A204.1 (cell line): Measurements from ENCODE around the gene MYO18A.

Experiments used
- FAIRE-seq: peaks from 2 replicates; lab custom pipeline; 2012; peaks lifted over from hg19 to GRCh38; lab: Jason Lieb, UNC

The MYO18A gene

DNA sequence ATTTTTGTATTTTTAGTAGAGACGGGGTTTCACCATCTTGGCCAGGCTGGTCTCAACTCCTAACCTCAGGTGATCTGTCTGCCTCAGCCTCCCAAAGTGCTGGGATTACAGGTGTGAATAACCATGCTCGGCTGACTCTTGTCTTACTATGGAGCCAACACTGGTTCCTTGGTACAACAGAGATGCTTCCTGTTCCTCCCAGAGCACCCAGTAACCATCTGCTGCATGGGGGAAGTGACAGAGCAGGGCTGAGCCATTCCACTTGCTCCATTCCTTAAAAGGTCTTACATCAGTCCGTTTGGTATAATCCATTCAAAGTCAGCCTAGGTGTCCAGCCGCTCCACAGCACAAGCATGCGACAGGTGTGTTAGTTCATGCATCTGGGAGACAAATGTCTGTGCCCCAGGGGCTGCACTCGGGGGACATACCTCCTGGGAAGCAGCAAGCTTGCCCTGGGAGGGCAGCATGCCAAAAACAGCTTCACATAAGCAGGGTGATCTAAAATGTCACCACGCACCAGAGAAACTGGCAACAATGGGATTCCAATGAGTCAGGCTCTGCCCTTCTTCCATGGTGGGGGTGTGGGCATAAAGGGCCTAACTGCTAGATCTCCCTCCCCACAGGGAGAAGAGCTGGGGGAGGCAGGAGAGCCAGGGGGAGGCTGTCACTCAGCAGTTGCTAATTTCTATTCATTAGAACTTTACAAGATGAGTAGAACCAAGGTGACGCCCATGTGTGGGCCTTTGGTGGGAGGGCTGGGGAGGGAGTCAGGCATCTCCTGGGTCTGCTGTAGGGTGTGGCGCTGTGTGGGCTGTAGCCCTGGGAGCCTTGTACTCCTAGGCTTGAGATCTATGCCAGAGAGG is 101.8 kb downstream of the MYO18A start:
- FAIRE-seq, result no peak

DNA sequence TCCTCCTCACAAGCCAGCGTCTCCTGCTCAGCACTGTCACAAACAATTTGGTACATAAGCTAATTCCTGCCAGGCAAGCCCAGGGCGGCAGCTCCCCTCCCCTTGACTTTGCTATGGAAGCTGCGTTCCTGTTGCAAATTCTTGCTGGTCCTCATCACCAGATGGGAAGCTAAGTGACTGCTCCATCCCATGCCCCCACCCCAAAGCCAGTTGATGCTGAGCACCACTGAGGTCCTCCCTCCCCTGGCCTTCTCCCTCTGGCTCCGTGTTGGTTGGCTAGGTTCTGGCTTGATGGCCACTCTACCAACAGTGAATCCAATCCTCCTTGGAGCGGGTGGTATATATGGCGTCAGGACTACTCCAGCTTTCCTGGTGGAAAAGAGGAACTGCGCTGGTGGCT is 102.9 kb downstream of the MYO18A start:
- no peak for FAIRE-seq

DNA sequence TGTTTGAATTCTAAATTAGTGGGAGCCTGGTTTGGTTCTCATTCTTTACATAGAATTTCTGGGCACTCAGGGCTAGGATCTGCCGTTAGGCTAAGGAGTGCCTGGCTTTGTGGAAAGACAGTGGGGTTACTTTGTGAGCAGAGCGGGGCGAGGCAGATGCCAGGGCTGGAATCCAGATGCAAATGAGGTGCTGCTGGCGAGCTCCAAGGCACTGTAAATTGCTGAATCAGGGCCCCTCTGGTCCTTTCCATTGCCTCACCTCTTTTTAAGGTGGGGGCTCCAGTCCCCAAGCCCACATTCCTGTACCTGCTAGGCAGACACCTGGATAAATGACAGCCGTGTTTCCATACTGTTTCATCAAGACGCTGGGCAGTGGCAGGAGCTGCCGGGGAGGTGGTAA is 103.5 kb downstream of the MYO18A start:
- no peak for FAIRE-seq

DNA sequence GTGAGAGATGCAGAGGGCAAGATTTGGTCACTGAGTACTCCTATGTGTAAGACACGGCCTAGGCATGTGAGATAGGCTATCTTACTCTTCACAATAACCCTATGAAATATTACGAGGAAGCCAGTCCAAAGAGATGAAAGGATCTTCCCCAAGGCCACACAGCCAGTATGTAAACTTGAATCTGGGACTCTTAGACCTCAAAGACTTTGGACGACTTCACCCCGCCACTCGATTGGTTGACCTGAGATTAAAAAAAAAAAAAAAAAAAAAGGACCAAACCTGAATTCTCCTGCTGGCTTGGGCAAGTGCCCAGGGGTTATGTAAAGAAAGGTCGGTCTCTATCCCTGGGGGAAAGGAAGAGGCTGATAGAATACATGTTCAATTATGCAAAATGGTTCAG is 104.1 kb downstream of the MYO18A start:
- FAIRE-seq, result no peak

DNA sequence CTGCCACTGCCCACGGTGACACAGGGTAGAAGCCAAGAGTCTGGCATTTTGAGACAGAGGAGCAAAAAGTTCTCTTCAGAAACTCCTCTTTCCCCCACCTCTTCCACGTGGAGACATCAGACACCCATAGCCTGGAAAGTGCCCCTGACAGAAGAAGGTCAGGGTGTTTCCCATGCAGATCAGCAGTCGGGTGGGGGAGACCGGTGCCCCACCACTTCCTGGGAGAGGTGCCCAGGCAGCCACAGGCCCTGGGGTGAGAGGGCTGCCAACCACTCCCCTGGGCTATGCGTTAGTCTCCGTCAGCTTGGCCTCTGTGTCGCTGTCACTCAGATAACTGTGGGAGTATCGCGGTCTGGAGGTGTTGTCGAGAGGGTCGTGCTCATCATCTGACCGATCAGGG is 105.7 kb downstream of the MYO18A start:
- FAIRE-seq, result no peak

DNA sequence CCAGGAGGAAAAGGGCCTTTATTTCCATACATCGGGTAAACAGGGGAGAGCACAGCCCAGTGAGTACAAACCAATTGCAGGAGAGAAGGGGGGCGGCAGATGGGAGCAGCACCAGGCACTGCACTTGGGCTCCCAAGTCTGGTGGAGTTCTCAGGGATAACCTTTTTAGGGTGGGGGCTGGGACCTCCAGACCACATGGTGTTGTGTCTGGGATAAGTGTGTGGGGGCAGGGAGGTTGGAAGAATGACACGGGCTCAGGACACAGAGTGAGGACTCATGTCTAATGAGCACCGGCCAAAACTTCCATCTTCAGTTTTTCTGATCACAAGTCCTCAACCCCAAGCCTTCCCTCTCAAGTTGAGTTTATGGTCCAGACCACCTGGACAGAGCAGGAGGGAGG is 106.7 kb downstream of the MYO18A start:
- no peak for FAIRE-seq

DNA sequence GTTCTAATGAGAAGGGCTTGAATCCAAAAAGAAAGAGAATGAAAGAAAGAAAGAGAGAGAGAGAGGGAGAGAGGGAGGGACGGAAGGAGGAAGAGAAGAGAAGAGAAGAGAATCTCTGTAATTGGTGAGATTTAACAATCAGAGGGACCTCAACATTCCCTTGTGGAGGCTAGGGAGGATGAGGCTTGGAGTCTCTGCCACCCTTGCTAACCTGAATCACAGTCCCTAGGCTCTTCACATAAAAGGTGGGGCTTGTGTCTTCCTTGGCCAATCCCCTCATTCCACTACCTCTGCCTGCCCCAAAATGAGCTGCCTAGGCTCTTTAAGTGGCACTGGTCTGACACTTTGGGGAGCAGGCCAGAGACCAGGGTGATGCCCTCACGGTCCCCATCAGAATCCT is 107.2 kb downstream of the MYO18A start:
- no peak for FAIRE-seq

DNA sequence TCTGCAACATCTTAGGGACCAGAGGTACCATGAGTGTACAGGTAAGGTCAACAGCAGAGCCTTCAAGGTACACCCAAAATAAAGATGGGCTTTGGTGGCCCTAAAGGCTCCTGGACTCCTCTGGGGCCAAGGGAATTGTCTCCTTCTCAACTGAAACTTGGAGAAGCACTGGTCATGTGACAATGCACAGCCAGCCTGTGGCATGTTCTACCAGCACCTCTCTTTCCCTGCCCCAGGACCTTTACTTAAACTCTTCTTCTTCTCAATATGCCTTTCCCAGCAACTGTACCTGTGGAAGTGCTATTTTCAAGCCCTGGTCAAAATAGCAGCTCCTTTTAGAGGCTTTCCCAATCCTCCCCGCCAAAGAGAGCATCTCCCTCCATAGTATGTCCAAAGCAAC is 108.9 kb downstream of the MYO18A start:
- no peak for FAIRE-seq

DNA sequence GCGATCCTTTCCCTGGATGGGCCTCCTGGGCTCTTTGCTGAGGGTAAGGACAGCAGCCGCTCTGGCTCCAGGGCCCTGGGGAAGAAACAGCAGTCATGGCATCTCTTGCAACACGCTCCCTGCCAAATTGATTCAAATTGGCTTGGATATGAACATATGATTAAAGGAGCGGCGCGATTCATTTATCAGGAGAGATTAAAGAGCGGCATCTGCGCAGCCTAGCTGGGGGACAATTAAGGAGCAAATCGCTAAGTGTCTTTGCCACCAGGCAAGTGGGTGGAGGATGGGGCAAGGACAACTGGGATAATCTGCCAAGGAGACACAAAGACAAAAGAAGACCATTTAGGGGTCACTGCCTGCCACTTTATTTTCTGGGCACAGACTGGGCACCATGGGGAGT is 109.4 kb downstream of the MYO18A start:
- FAIRE-seq, result no peak

DNA sequence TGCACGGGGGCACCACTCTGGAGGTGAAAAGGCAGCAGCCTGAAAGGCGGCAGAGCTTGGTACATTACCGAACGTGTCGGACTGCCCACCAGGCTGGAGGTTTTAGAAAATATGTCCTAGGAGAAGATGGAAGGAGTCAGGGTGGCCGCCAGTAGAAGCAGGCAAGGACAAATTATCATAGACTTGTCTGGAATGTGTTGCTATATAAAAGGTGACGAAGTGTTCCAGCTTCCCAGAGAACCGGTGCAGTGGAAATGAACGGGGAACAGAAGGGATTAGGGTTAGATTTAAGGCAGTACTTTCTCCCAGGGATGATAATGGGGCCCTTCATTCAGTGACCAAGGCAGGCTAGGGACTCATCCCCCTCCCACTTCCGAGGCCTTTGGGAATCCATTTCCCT is 109.9 kb downstream of the MYO18A start:
- FAIRE-seq, result no peak

DNA sequence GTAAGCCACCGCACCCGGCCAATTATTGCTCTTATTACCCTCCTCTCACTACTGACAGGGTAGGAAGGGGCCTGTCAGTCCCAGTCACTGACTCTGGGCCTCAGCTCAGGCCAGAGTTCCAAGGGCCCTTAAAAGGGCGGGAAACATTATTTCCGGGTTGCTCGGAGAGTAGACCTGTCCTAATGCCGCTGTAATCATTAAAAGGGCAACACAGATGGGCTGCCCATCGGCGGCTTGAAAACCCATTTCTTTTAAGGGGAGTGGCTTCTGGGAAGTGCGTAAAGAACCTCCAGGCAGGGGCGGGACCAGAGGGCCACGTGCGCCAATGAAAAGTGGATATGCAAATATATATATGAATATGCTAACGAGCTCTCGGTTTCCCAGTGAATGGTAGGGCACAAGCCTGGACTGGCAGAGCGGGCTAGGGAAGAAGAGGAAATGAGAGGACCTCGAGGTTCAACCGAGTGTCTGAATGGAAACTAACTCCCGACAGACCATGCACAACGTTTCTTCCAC is 110.6 kb downstream of the MYO18A start:
- no peak for FAIRE-seq

DNA sequence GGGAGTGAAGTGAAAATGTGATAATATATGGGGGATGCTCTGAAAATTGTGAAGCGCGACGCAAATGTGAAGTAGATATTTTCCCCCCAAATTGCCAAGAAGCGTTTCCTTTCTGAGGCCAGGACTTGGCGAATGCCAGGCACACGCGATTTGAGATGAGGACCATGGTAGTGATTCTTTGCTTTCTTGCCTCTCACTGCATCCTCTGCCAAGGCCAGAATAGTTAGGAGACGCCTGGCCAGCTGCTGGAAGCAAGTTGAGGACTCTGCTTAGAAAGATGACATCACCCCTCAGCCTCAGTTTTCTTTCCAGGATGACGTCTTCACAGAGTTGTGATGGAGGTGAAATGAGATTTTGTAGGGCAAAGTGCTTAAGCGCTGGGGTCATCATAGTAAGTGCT is 111.4 kb downstream of the MYO18A start:
- no peak for FAIRE-seq

DNA sequence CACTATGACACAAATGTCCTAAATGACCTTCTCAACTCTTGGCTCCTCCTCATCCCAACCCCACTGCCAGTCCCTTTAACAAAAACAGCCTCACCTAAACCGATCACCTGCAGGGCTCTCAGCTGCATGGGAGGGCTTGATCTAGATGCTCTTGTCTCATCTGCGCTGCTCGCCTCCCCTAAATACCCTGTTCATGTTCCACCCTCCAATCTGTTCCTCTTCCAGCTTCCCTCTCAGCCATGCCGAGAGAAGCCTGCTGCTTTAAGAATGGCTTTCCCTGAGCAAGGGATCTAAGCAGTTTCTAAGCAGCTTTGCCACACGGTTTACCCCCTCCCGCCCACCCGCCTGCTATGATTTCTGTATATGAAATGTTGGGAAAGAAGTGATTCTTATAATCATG is 113.6 kb downstream of the MYO18A start:
- no peak for FAIRE-seq

DNA sequence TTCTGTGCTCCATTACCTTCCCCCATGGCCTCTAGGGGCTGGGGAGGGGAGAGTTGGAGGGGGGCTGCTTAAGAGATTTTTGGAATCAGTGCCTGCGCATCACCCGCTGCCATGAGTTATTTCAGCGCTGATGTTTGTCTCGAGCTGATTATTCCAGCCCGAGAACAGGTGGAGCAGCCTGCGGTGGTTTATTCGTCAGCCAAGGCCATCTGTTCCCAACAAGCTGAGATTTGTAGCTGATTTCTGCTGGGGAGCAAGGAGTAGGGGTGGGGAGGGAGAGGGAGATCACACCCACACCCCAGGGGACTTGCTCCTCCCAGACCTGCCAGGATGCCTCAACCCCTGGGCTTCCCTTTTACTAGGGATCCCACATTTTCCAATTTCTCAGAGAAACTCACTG is 114.2 kb downstream of the MYO18A start:
- FAIRE-seq, result no peak

DNA sequence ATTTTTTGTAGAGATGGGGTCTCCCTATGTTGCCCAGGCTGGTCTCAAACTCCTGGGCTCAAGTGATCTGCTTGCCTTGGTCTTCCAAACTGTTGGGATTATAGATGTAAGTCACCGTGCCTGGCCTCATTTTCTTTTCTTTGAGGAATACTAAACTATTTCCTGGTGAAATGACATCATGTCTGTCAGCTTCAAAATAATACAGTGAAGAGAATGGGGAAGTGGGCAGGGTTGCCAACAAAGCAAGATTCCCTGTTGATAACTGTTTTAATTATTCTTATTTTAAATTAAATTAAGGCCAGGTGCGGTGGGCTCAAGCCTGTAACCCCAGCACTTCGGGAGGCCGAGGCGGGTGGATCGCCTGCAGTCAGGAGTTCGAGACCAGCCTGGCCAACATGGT is 116.2 kb downstream of the MYO18A start:
- no peak for FAIRE-seq

DNA sequence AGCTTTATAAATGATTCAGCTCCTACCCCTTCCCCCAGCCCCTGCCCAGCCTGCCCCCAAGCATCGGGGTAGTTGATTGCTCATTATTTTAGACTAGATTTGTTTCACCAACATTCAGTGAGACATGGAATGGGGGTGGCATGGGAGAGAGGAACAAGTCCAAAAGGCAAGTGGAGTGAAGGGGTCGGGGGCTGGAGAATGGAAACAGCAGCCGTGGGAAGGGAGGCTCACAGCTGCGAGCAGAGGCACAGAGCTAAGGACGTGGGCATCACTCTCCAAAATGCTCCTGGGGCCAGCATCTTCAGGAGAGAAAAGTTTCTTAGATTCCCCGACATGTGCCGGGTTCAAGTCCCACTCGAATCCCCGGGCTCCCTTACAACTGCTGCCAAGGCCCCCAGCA is 118.0 kb downstream of the MYO18A start:
- FAIRE-seq, result no peak

DNA sequence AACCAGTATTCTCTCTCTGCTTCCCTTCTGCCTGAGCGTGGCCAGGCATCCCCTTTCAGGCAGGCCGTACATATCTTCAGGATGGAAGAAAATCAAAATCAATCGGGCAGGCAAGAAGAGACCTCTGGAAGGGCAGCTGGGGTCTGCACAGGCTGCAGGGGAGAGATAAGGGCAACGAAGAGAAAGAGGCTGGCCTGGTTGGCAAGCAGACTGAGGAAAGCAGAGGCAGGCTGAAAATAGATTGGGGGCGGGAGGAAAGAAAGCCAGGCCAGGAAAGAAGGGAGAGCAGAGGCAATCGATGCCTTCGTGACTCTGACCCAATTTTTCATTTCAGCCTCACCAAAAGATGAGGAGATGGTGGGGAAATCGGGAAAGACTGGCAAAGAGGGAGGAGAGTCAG is 119.2 kb downstream of the MYO18A start:
- FAIRE-seq, result no peak

DNA sequence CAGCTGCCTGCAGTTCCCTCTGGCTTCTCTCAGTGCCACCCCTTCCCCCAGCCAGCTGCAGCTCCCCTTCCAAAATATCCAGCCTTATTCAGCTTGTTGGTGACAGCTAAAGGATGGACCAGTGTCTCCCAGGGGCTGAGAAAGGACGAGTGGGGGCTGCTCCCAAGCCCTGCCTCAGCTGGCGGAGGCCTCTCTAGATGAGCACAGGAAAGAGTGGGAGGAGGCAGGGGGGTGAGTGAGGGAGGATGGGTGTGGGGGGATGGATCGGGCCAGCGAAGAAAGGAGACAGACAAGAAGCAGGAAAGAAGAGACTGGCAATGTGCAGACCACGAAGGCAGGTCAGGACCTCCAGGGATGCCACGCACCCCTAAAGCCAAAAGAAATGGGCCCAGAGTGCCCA is 119.7 kb downstream of the MYO18A start:
- no peak for FAIRE-seq

DNA sequence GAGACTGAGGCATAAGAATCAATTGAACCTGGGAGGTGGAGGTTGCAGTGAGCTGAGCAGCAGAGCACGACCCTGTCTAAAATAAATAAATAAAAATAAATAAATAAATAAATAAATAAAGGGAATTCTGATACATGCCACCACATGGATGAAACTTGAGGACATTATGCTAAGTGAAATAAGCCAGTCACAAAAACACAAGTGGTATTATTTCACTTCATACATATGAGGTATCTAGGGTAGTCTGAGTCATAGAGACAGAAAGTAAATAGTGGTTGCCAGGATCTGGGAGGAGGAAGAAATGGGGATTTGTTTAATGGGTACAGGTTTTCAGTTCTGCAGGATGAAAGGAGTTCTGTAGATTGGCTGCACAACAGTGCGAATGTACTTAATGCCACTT is 120.9 kb downstream of the MYO18A start:
- no peak for FAIRE-seq

DNA sequence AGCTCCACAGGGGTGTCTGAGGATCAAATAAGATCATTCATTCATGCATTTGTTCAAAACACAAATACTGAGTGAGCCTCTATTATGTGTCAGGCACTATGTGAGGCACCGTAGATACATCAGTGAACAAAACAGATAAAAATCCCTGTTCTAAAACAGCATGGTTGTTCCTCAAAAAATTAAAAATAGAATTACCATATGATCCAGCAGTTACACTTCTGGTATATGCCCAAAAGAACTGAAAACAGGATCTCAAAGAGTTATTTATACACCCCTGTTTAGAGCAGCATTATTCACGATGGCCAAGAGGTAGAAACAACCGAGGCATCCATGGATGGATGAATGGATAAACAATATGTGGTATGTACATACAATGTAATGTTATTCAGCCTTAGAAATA is 121.8 kb downstream of the MYO18A start:
- FAIRE-seq, result no peak

DNA sequence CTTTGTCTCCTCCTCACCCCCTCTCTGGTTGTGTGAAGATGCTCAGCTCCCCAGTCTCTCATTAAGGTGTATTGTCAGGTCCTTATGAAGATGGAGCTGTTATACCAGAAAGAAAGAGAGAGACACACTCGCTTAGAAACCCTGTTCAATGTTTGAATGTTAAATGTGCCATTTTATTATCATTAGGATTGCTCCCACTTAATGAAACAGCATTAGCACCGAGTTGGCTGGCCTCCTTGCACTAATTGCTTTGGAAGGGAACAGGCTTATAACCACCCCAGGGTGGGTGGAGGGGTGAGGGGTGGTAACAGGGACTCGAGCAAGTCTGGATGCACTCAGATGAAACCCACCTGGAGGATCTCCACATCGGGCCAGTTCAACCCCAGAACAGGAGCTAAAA is 122.8 kb downstream of the MYO18A start:
- FAIRE-seq, result no peak

DNA sequence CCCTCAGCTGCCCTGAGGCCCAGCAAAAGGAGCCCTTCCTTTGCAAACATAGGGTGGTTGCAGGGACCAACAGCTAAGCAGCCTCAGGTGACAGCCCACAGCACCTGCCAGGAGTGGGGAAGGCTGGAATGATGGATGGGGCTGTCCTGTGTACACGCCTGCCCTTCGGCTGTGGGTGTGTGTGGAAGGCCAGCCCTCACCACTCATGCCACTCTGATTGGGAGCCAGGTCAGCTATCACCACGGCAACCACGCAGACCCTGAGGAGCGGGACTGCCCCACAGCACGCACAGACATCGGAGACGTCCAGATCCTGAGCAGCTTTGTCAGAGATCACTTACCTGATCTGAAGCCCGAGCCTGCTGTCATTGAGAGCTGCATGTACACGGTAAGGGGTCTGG is 125.4 kb downstream of the MYO18A start:
- FAIRE-seq, result no peak

DNA sequence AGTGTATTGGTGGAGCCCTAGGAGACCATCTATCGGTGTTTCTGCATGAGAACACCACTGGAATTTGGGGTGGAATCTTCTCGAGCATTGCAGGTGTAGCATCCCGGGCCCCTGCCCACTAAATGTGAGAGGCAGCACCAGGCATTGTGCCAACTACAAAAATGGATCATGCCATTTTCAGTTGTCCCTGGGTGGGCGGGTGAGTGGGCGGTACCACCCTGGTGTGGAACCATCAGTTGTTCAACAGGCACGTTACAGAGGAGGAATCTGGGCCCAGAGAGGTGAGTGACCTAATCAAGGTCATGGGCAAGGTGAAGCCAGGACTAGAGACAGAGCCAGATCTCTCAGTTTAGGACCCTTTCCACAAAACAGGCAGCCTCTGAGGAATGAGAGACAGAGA is 128.5 kb downstream of the MYO18A start:
- no peak for FAIRE-seq

DNA sequence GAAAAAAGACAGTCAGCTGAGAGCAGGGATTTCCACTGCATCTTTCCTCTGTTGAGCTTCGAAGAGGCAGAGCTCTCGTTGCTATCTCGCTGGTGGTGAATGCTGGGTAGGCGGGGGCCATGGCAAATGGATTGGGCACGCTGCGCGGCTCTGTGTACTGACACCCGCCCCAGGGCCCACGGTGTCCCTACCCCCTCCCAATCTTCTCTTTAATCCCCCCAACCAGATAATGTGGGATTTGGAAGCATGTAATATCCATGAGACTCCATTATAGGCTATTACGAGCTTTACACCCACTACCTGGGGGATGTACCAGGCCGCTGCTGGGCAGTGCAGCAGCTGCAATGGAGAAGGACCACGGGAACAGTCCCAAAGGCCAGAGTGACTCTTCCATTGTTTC is 129.0 kb downstream of the MYO18A start:
- no peak for FAIRE-seq

DNA sequence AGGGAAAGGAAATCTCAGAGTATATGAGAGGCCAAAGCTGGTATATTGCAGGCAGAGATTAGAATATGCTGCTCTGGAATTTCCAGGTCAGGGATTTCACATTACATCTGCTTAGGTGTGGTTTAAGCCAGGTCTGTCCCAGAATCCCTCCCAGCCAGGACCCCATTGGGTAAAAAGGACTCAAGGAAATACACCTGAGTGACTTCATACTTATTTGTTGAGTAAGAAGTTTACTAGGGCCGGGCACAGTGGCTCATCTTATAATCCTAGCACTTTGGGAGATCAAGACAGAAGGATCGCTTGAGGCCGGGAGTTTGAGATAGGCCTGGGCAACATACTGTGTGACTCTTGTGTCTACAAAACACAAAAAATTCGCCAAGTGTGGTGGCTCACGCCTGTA is 130.0 kb downstream of the MYO18A start:
- no peak for FAIRE-seq
